ENCODE data around the gene PRKN. TPM values are rescaled to one million over a fixed set of nuclear protein-coding genes. Genes with fewer than 3 reads are reported as not detected.

The PRKN gene
- total RNA-seq, 1 donor from 2014 or later = 2.8 TPM

DNA sequence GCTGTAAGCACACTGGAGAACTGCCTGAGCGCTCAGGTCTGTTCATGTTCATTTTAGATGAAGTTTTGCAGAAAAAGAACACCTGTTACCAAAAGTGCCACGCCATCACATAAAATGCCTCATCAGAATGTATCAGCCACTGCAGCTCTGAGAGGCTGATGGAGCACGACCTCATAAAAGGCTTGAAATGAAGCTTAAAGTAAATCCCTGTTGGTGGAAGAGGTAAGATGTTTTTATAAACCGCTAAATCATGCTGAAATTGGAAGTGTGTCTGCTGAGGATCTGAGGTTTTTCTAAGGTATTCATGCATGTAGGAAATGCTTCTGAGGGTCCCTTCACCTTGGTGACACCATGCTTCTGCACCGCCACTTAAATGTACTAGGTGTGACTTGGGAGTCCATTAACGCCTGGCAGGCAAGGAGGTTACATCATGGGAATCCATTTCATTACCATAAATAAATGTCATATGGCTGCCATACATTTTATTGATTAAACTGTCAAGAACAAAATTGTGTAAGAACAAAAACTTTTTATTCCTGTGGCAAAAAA, 1090.6 kb downstream of the PRKN start:
- Histone ChIP-seq H3F3A (ENCODE audit: low read depth) (no peaks in the 10 kb centered on the region), H3K9me3 (ENCODE audit: low read depth) (no peaks in the 10 kb centered on the region), H2AFZ (replicated peaks) (no peak overlapping the region), H3K4me2 (no peak overlapping the region), H3K27ac (no peak overlapping the region), H4K20me1 (ENCODE audit: low read depth) (no peaks in the 10 kb centered on the region), H3K36me3 (no peaks in the 10 kb centered on the region), H3K9ac (no peak overlapping the region), H3K79me2 (ENCODE audit: low read depth) (no peaks in the 10 kb centered on the region), H3K27me3 (no peaks in the 10 kb centered on the region), H3K4me1 (peaks cover 24% of the 10 kb centered on the region), H3K4me3 (no peak overlapping the region)
- peaks cover 3% of the 10 kb centered on the region for H3K9me3 Mint-ChIP-seq
- no peak for DNase-seq (ENCODE audit: low spot score)
- no peaks in the 10 kb centered on the region for H3K36me3 Mint-ChIP-seq
- H3K27ac Mint-ChIP-seq = no peak overlapping the region
- TF ChIP-seq, protein P1, sequence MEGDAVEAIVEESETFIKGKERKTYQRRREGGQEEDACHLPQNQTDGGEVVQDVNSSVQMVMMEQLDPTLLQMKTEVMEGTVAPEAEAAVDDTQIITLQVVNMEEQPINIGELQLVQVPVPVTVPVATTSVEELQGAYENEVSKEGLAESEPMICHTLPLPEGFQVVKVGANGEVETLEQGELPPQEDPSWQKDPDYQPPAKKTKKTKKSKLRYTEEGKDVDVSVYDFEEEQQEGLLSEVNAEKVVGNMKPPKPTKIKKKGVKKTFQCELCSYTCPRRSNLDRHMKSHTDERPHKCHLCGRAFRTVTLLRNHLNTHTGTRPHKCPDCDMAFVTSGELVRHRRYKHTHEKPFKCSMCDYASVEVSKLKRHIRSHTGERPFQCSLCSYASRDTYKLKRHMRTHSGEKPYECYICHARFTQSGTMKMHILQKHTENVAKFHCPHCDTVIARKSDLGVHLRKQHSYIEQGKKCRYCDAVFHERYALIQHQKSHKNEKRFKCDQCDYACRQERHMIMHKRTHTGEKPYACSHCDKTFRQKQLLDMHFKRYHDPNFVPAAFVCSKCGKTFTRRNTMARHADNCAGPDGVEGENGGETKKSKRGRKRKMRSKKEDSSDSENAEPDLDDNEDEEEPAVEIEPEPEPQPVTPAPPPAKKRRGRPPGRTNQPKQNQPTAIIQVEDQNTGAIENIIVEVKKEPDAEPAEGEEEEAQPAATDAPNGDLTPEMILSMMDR (IDR thresholded peaks at IDR 0.05) = no peak
- TF ChIP-seq EZH2phosphoT487 (IDR thresholded peaks at IDR 0.05) = no peak
- H3K4me1 Mint-ChIP-seq = peaks cover 54% of the 10 kb centered on the region
- H3K4me3 Mint-ChIP-seq = no peak overlapping the region
- peaks cover 6% of the 10 kb centered on the region for H3K27me3 Mint-ChIP-seq (ENCODE audit: insufficient read depth, low read depth)

DNA sequence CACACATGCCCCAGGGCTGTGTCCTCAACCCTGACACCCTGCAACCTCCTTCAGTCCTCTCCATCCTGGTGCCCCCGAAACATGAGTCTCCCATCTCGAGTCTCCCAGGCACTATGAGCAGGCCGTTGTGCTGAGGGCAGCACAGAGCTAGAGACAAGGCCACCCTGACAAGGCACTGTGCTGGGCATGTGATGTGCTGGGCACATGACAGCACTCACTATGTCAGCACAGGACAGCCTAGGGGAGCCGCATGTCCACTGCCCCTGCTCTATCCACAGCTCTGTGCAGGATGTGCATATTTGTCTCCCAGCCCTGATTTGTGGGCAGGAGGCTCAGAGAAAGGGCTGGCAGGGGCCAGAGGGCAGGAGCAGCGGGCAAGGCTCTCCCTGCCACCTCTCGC, 1091.6 kb downstream of the PRKN start:
- Histone ChIP-seq H3F3A (ENCODE audit: low read depth) (no peaks in the 10 kb centered on the region), H2AFZ (replicated peaks) (no peak overlapping the region), H3K9me3 (ENCODE audit: low read depth) (no peaks in the 10 kb centered on the region), H3K4me1 (peaks cover 24% of the 10 kb centered on the region), H3K79me2 (ENCODE audit: low read depth) (no peaks in the 10 kb centered on the region), H3K27me3 (no peaks in the 10 kb centered on the region), H3K27ac (no peak overlapping the region), H3K4me2 (no peak overlapping the region), H3K4me3 (no peak overlapping the region), H3K36me3 (no peaks in the 10 kb centered on the region), H4K20me1 (ENCODE audit: low read depth) (no peaks in the 10 kb centered on the region), H3K9ac (no peak overlapping the region)
- H3K27me3 Mint-ChIP-seq (ENCODE audit: insufficient read depth, low read depth) = peaks cover 8% of the 10 kb centered on the region
- no peak overlapping the region for H3K4me3 Mint-ChIP-seq
- TF ChIP-seq EZH2 (IDR thresholded peaks at IDR 0.05) = no peak
- no peak for TF ChIP-seq EZH2phosphoT487 (IDR thresholded peaks at IDR 0.05)
- TF ChIP-seq, protein P1 (IDR thresholded peaks at IDR 0.05) = no peak
- H3K27ac Mint-ChIP-seq = no peak overlapping the region
- H3K9me3 Mint-ChIP-seq = peaks cover 3% of the 10 kb centered on the region
- DNase-seq (ENCODE audit: low spot score) = no peak
- peaks cover 53% of the 10 kb centered on the region for H3K4me1 Mint-ChIP-seq
- H3K36me3 Mint-ChIP-seq = no peaks in the 10 kb centered on the region

DNA sequence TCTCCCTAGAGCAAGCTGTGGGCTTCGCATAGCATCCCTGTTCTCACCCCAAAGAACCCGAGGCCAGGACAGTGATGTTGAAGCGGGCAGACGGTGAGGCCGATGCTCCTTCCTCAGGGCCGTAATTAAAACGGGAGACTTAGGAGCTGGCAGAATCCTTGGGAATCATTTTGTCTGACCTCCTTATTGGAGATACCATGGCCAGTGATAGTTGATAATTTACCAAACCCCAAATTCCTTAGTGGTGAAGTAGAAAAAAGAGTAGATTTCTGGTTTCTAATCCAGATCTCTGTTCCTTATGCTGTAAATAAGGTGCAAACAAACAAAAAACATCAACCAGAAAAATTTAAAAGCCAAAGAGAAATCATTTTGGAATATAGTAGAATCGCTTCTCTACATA, 1092.7 kb downstream of the PRKN start:
- H3K27ac ChIP-seq = no peak overlapping the region
- no peaks in the 10 kb centered on the region for H3K36me3 ChIP-seq
- no peak overlapping the region for H2AFZ ChIP-seq (replicated peaks)
- Mint-ChIP-seq H3K36me3 (no peaks in the 10 kb centered on the region), H3K4me3 (no peak overlapping the region), H3K27me3 (ENCODE audit: insufficient read depth, low read depth) (peaks cover 8% of the 10 kb centered on the region), H3K4me1 (peaks cover 43% of the 10 kb centered on the region), H3K27ac (no peak overlapping the region), H3K9me3 (peaks cover 3% of the 10 kb centered on the region)
- H3K4me3 ChIP-seq = no peak overlapping the region
- no peak for DNase-seq (ENCODE audit: low spot score)
- TF ChIP-seq EZH2 (IDR thresholded peaks at IDR 0.05) (no peak), EZH2phosphoT487 (IDR thresholded peaks at IDR 0.05) (no peak)
- TF ChIP-seq, protein P1 (IDR thresholded peaks at IDR 0.05) = no peak
- no peaks in the 10 kb centered on the region for H3K27me3 ChIP-seq
- H3F3A ChIP-seq (ENCODE audit: low read depth) = no peaks in the 10 kb centered on the region
- H3K9ac ChIP-seq = no peak overlapping the region
- no peaks in the 10 kb centered on the region for H4K20me1 ChIP-seq (ENCODE audit: low read depth)
- no peaks in the 10 kb centered on the region for H3K9me3 ChIP-seq (ENCODE audit: low read depth)
- H3K79me2 ChIP-seq (ENCODE audit: low read depth) = no peaks in the 10 kb centered on the region
- no peak overlapping the region for H3K4me2 ChIP-seq
- H3K4me1 ChIP-seq = peaks cover 18% of the 10 kb centered on the region

All from neural progenitor cell (in vitro differentiated cells).